ENCODE measurements around the gene AKR1C2.

DNA sequence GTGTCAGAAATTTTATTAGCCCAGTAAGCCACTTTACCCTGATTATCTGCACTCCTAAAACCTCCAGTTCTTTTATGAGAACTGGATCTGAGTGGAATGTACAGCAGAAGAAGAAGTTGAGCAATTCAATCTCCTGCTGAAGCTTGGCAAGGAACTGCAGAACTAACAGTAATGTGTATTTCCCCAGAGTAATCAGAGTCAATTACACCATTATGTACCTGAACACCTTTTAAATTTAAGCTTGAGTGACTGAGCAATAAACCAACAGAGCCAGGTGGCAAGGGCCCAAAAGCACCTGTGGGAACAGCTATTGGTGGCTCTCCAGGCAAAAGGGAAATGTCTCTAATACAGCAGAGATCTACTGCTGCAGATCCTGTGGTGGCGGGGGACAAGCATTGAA lies 40.1 kb upstream of the AKR1C2 start:
- TF ChIP-seq EZH2 (IDR thresholded peaks at IDR 0.05; ENCODE audit: insufficient read depth, low read length): no peak
- TF ChIP-seq, protein P1, sequence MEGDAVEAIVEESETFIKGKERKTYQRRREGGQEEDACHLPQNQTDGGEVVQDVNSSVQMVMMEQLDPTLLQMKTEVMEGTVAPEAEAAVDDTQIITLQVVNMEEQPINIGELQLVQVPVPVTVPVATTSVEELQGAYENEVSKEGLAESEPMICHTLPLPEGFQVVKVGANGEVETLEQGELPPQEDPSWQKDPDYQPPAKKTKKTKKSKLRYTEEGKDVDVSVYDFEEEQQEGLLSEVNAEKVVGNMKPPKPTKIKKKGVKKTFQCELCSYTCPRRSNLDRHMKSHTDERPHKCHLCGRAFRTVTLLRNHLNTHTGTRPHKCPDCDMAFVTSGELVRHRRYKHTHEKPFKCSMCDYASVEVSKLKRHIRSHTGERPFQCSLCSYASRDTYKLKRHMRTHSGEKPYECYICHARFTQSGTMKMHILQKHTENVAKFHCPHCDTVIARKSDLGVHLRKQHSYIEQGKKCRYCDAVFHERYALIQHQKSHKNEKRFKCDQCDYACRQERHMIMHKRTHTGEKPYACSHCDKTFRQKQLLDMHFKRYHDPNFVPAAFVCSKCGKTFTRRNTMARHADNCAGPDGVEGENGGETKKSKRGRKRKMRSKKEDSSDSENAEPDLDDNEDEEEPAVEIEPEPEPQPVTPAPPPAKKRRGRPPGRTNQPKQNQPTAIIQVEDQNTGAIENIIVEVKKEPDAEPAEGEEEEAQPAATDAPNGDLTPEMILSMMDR (IDR thresholded peaks at IDR 0.05; ENCODE audit: insufficient read depth, low read depth, low read length): no peak
